Measurements from ENCODE around the gene TRIM63. TPM values are rescaled to one million over a fixed set of nuclear protein-coding genes. Genes with fewer than 3 reads are reported as not detected.
"Not testable (repeated sequence)": the region's sequence is repeated elsewhere in the genome, so short reads cannot be mapped to it uniquely, and the experiment has no call there.

The TRIM63 gene
- total and polyA plus RNA-seq, 7 donors = 74.2 to 2,937 (median 541) TPM

DNA sequence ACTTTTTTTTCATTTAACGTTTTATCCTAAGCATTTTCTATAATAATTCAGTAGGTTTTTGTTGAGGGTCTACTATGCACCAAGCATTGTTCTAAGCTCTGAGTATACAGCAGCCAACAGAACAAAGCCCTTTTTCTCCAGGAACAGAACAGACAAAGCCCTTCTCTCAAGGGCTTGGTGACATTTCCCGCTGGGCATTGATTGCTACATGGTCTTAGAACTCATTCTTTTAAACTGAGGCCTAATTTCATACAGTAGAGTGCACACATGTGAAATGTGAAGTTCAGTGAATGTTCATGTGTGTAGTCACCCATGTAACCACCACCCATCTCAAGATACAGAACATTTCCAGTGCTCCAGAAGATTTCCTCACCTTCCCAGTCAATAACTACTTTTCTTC lies 29.0 kb upstream of the TRIM63 start:
- Histone ChIP-seq H3K4me3 (no peak overlapping the region), H3K36me3 (ENCODE audit: insufficient read depth in 1 of 2, low read depth in 1 of 2) (no peaks in the 10 kb centered on the region), H3K9me3 (no peaks in the 10 kb centered on the region), H3K4me1 (peaks cover 19% of the 10 kb centered on the region), H3K27ac (no peak overlapping the region), H3K27me3 (ENCODE audit: insufficient read depth in 3 of 3, low read length in 2 of 3) (no peaks in the 10 kb centered on the region)
- intact Hi-C loops (cut with DNase I) = loop anchor here in 1 of 2 donors (5.0 kb wide), 1 partner anchor 59 kb away; no protein-coding TSS in a partner anchor
- TF ChIP-seq, protein P1, sequence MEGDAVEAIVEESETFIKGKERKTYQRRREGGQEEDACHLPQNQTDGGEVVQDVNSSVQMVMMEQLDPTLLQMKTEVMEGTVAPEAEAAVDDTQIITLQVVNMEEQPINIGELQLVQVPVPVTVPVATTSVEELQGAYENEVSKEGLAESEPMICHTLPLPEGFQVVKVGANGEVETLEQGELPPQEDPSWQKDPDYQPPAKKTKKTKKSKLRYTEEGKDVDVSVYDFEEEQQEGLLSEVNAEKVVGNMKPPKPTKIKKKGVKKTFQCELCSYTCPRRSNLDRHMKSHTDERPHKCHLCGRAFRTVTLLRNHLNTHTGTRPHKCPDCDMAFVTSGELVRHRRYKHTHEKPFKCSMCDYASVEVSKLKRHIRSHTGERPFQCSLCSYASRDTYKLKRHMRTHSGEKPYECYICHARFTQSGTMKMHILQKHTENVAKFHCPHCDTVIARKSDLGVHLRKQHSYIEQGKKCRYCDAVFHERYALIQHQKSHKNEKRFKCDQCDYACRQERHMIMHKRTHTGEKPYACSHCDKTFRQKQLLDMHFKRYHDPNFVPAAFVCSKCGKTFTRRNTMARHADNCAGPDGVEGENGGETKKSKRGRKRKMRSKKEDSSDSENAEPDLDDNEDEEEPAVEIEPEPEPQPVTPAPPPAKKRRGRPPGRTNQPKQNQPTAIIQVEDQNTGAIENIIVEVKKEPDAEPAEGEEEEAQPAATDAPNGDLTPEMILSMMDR (IDR thresholded peaks at IDR 0.05) = no peak
- ATAC-seq = no peak
- WGBS, 3 donors = 87 to 95% (median 89%) methylated on average over 2 of the region's 2 CpGs
- no peak for DNase-seq

DNA sequence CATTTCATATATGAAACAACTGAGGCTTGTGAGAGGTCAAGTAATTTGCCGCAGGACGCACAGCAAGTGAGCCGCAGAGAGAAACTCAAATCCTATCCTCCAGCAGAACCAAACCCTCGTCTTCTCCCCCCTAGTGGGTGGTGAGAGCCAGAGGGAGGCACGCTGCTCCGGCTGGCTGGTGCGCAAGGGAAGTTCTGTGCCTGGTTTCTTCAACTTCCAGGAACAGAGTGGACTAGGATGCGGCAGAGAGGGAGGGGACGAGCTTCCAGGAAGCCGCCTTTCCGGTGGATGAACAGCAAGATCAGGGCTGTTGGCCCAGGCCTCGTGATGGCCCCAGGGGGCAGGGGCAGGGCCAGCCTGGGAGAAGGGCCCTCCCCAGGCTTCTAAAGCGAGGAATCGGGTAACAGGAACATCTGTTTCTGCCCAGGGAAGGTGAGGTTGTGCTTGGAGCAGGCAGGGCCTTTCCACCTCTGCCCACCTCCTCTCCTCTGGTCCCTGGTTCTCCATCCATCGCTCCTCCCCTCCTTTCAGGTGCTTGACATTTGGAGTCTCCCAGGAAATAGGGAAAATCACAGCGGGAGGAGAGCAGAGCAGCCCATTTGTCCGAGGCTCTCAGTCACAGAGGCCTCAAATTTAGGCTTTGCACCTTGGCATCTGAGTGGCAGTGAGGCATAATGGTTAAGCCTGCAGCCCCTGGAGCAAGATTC lies 27.4 kb upstream of the TRIM63 start:
- peak; percentile 76 to 86 (median 81) for ATAC-seq
- Histone ChIP-seq H3K4me3 (peak overlapping the region; percentile 26), H3K4me1 (peaks cover 19% of the 10 kb centered on the region), H3K27ac (peak overlapping the region; percentile 76), H3K27me3 (ENCODE audit: insufficient read depth in 3 of 3, low read length in 2 of 3) (no peaks in the 10 kb centered on the region), H3K36me3 (ENCODE audit: insufficient read depth in 1 of 2, low read depth in 1 of 2) (no peaks in the 10 kb centered on the region), H3K9me3 (no peaks in the 10 kb centered on the region)
- 12 to 19% (median 15%) methylated on average over 17 of the region's 17 CpGs for WGBS, 3 donors
- TF ChIP-seq, protein P1 (IDR thresholded peaks at IDR 0.05) = peak; percentile 20
- peak; percentile 58 to 81 for DNase-seq
- intact Hi-C loops (cut with DNase I) = loop anchor here (5.0 kb wide), 1 partner anchor 58 kb away; no protein-coding TSS in a partner anchor

DNA sequence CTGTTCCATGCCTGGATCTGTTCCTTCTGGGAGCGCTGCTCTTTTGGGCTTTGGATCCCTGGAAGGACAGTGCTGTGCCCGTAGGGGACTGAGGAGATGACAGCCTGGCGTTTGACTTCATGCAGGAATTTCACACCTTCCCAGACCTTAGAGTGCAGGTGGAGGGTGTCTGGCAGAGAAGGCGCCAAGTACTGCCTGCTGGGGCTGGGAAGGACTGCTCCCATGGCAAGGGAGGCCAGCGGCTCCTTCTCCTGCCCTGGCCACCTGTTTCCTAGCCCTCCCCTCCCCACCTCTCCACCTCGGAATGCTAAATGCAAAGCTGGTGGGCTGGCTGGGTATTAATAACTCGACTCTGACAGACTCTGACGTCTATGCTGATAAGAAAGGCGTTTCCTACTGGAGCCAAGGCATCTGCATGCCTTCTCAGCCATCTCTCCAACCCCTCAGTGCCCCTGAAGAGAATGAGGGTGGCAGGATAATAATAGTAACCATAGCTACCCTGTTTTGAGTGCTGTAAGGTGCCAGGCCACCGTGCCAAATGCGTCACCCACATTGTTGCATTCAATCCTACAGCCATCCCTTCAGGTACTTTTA lies 26.7 kb upstream of the TRIM63 start:
- intact Hi-C loops (cut with DNase I) = loop anchor here in 1 of 2 donors (5.0 kb wide), 1 partner anchor 57 kb away; no protein-coding TSS in a partner anchor
- ATAC-seq (peak; percentile 72 to 85 (median 78)), DNase-seq (peak in 1 of 2 donors; percentile 22)
- TF ChIP-seq, protein P1 (IDR thresholded peaks at IDR 0.05) = no peak
- Histone ChIP-seq H3K4me3 (peak overlapping the region; percentile 26), H3K4me1 (peaks cover 19% of the 10 kb centered on the region), H3K27ac (peak overlapping the region; percentile 76), H3K36me3 (ENCODE audit: insufficient read depth in 1 of 2, low read depth in 1 of 2) (no peaks in the 10 kb centered on the region), H3K9me3 (no peaks in the 10 kb centered on the region), H3K27me3 (ENCODE audit: insufficient read depth in 3 of 3, low read length in 2 of 3) (no peaks in the 10 kb centered on the region)
- 7 to 10% (median 7%) methylated on average over 11 of the region's 11 CpGs for WGBS, 3 donors

DNA sequence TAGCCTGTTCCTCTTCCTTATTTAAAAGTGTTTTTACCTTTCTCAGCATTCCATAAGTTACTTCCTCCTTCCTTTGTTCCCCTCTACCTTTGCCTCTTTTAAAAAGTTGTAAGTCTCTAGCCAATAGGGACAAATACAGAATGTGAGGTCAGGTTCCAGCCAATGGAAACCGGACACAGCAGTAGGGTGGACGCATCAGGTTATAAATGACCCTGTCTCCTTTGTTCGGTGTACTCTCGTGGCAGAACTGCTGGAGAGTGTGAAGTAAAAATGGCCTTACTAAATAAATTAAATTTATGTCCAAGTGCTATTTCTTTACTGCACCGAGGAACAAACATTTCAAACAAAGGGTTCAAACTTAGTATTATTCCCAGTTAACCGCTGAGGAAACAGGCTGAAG lies 26.1 kb upstream of the TRIM63 start:
- not testable (repeated sequence) for H3K9me3 ChIP-seq; DNase-seq; H3K36me3 ChIP-seq (ENCODE audit: insufficient read depth in 1 of 2, low read depth in 1 of 2); H3K4me3 ChIP-seq; H3K27me3 ChIP-seq (ENCODE audit: insufficient read depth in 3 of 3, low read length in 2 of 3)
- peaks cover 19% of the 10 kb centered on the region for H3K4me1 ChIP-seq
- peak overlapping the region; percentile 76 for H3K27ac ChIP-seq
- intact Hi-C loops (cut with DNase I) = loop anchor here in 1 of 2 donors (5.0 kb wide), 1 partner anchor 56 kb away; no protein-coding TSS in a partner anchor
- peak in 2 of 4 donors; percentile 30 to 45 for ATAC-seq
- WGBS, 3 donors = 18 to 21% (median 19%) methylated on average over 6 of the region's 6 CpGs

DNA sequence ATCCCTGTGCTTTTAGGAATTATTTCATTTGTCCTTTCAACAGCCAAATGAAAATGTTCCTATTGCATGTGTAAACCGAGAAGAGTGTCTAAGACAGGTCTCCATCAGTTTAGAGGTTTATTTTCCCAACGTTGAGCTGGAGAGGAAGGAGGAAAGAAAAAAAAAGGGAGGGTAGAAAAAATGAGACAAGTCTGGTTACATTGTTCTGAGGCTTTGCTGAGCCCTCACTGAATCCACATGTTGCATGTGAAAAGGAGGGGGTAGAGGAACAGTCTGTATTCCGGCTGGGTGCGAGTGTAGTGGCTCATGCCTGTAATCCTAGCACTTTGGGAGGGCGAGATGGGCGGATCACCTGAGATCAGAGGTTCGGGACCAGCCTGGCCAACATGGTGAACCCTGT lies 25.0 kb upstream of the TRIM63 start:
- H3K4me1 ChIP-seq = peaks cover 19% of the 10 kb centered on the region
- H3K36me3 ChIP-seq (ENCODE audit: insufficient read depth in 1 of 2, low read depth in 1 of 2) = no peaks in the 10 kb centered on the region
- no peak overlapping the region for H3K4me3 ChIP-seq
- no peaks in the 10 kb centered on the region for H3K9me3 ChIP-seq
- DNase-seq (no peak), ATAC-seq (no peak)
- TF ChIP-seq, protein P1 (IDR thresholded peaks at IDR 0.05) = no peak
- no peaks in the 10 kb centered on the region for H3K27me3 ChIP-seq (ENCODE audit: insufficient read depth in 3 of 3, low read length in 2 of 3)
- intact Hi-C loops (cut with DNase I) = loop anchor here in 1 of 2 donors (5.0 kb wide), 1 partner anchor 55 kb away; no protein-coding TSS in a partner anchor
- no peak overlapping the region for H3K27ac ChIP-seq
- 48 to 62% (median 50%) methylated on average over 7 of the region's 7 CpGs for WGBS, 3 donors

All from psoas muscle (tissue), 8 donors.